Prostate gland (tissue), 2 donors: Measurements from ENCODE around the gene NUBPL. TPM values are rescaled to one million over a fixed set of nuclear protein-coding genes. Genes with fewer than 3 reads are reported as not detected.
"Not testable (repeated sequence)": the region's sequence is repeated elsewhere in the genome, so short reads cannot be mapped to it uniquely, and the experiment has no call there.

Experiments
- DNase-seq: peaks from one replicate; pipeline ENCODE4 v3.0.0-alpha.2; 2019; ENCODE audit warnings: low spot score
- H3K27ac ChIP-seq, 2 donors: fragments of 200-600 bp; sonication (generic); 2 replicates each; pipeline ENCODE4 v1.5.1; 2017 to 2019
- H3K27me3 ChIP-seq: fragments of 200-600 bp; sonication (generic); replicated peaks from 2 replicates; pipeline ENCODE4 v1.5.1; 2019; ENCODE audit not compliant: insufficient read depth
- H3K36me3 ChIP-seq, 2 donors: fragments of 200-600 bp; sonication (generic); 1 replicate in 1 of 2; 2 replicates in 1 of 2; pipeline versions ENCODE4 v1.5.1 to v1.8.1; 2017 to 2019
- H3K4me1 ChIP-seq: fragments of 200-600 bp; sonication (generic); replicated peaks from 2 replicates; pipeline ENCODE4 v1.5.1; 2019
- H3K4me3 ChIP-seq, 2 donors: fragments of 200-600 bp; sonication (generic); 2 replicates each; pipeline ENCODE4 v1.5.1; 2017 to 2019
- H3K9me3 ChIP-seq: fragments of 200-600 bp; sonication (generic); 2 replicates; pipeline ENCODE4 v1.5.1; 2017
- CTCF ChIP-seq, 4 experiments: fragments of 200-600 bp in 2 of 4; fragments of 450-650 bp in 2 of 4; sonication (generic) in 2 of 4; IDR thresholded peaks; 1 replicate in 3 of 4; 2 replicates in 1 of 4; pipeline ENCODE4 v1.5.1; 2016 to 2019; ENCODE audit warnings: antibody characterized with exemption in 4 of 4, mild to moderate bottlenecking in 2 of 4, moderate library complexity in 2 of 4
- POLR2A ChIP-seq: fragments of 450-650 bp; IDR thresholded peaks from one replicate; pipeline ENCODE4 v1.6.1; 2016; ENCODE audit warnings: antibody characterized with exemption, mild to moderate bottlenecking
- POLR2AphosphoS5 ChIP-seq: sonication (generic); formaldehyde crosslinking; IDR thresholded peaks from one replicate; pipeline ENCODE4 v1.6.1; 2017; ENCODE audit warnings: antibody characterized with exemption
- WGBS: methylation state at CpG from one replicate; pipeline ENCODE4 v1.1.5; 2018; 5-methylcytosine and 5-hydroxymethylcytosine counted together
- intact Hi-C: fragments of 100-400 bp; cut with DNase I; formaldehyde crosslinking; loops from one replicate; pipeline ENCODE4 v1.14.2; 2022
- total RNA-seq, 2 donors: library from RNA; depleted of rRNA; stranded (reverse); fragments of >200 nt; gene quantifications; one replicate each; pipeline ENCODE4 v1.1.0, GENCODE V29; 2016

NUBPL gene
- total RNA-seq, 2 donors from 2014 or later, result 6.5 to 12.1 TPM

- no peak overlapping the region for H3K27ac ChIP-seq
- 60% methylated on average over 1 of the region's 1 CpG for WGBS
- no peak for DNase-seq
- TF ChIP-seq POLR2A (no peak), CTCF (IDR thresholded peaks at IDR 0.05) (no peak), POLR2AphosphoS5 (no peak)
- no peaks in the 10 kb centered on the region for H3K9me3 ChIP-seq
- no peaks in the 10 kb centered on the region for H3K27me3 ChIP-seq
- no peaks in the 10 kb centered on the region for H3K36me3 ChIP-seq
- no peaks in the 10 kb centered on the region for H3K4me1 ChIP-seq
- intact Hi-C loops, result no loop called here
- H3K4me3 ChIP-seq, result no peak overlapping the region
These were observed 224.4 kb downstream of the NUBPL start for GRCh38 chr14:31785574-31785973.

GRCh38 chr14:31787377-31787776 is 226.2 kb downstream of the NUBPL start:
- no peak for DNase-seq
- intact Hi-C loops, result no loop called here
- WGBS, result 94% methylated on average over 3 of the region's 3 CpGs
- no peaks in the 10 kb centered on the region for H3K27me3 ChIP-seq
- no peak overlapping the region for H3K4me3 ChIP-seq
- H3K27ac ChIP-seq, result no peak overlapping the region
- no peaks in the 10 kb centered on the region for H3K36me3 ChIP-seq
- no peaks in the 10 kb centered on the region for H3K4me1 ChIP-seq
- H3K9me3 ChIP-seq, result no peaks in the 10 kb centered on the region
- TF ChIP-seq POLR2AphosphoS5 (no peak), CTCF (IDR thresholded peaks at IDR 0.05) (no peak), POLR2A (no peak)

GRCh38 chr14:31788340-31788739 is 227.1 kb downstream of the NUBPL start:
- TF ChIP-seq POLR2AphosphoS5 (no peak), CTCF (IDR thresholded peaks at IDR 0.05) (no peak), POLR2A (no peak)
- Histone ChIP-seq H3K27ac (no peak overlapping the region), H3K27me3 (no peaks in the 10 kb centered on the region), H3K4me3 (no peak overlapping the region), H3K9me3 (no peaks in the 10 kb centered on the region), H3K4me1 (no peaks in the 10 kb centered on the region), H3K36me3 (no peaks in the 10 kb centered on the region)
- 100% methylated on average over 1 of the region's 1 CpG for WGBS
- intact Hi-C loops, result no loop called here
- DNase-seq, result no peak

- H3K36me3 ChIP-seq, result no peaks in the 10 kb centered on the region
- no peak overlapping the region for H3K4me3 ChIP-seq
- H3K27ac ChIP-seq, result no peak overlapping the region
- no peaks in the 10 kb centered on the region for H3K4me1 ChIP-seq
- no peaks in the 10 kb centered on the region for H3K27me3 ChIP-seq
- DNase-seq, result no peak
- H3K9me3 ChIP-seq, result no peaks in the 10 kb centered on the region
- no peak for TF ChIP-seq POLR2A
- TF ChIP-seq POLR2AphosphoS5, result no peak
- TF ChIP-seq CTCF (IDR thresholded peaks at IDR 0.05), result no peak
- intact Hi-C loops, result no loop called here
These were observed 231.5 kb downstream of the NUBPL start for GRCh38 chr14:31792726-31793125.

- WGBS, result 97% methylated on average over 3 of the region's 3 CpGs
- H3K9me3 ChIP-seq, intact Hi-C loops, H3K4me3 ChIP-seq, H3K27ac ChIP-seq, H3K4me1 ChIP-seq, H3K27me3 ChIP-seq, DNase-seq, H3K36me3 ChIP-seq: not testable (repeated sequence)
These were observed 236.7 kb downstream of the NUBPL start for GRCh38 chr14:31797946-31798345.

- H3K4me1 ChIP-seq, result no peaks in the 10 kb centered on the region
- no peak for DNase-seq
- no peaks in the 10 kb centered on the region for H3K36me3 ChIP-seq
- no peaks in the 10 kb centered on the region for H3K27me3 ChIP-seq
- H3K27ac ChIP-seq, result no peak overlapping the region
- no peak overlapping the region for H3K4me3 ChIP-seq
- TF ChIP-seq CTCF (IDR thresholded peaks at IDR 0.05) (no peak), POLR2AphosphoS5 (no peak), POLR2A (no peak)
- intact Hi-C loops, result no loop called here
- no peaks in the 10 kb centered on the region for H3K9me3 ChIP-seq
These were observed 241.6 kb downstream of the NUBPL start for GRCh38 chr14:31802838-31803237.
